ENCODE measurements around the gene MMP14. TPM values are rescaled to one million over a fixed set of nuclear protein-coding genes. Genes with fewer than 3 reads are reported as not detected.

MMP14 gene
- total and polyA plus RNA-seq, 2 of the 13 experiments (the other 11 are each of a cell fraction or from before 2014, with no cell fraction given): 5.2 to 9.8 TPM

- POLR2A ChIA-PET: interaction anchor here (0.9 to 3.5 kb wide), 13 partner anchors 8 to 231 kb away, joined by 3 to 29 read pairs (median 6); partner anchors contain the start of genes ABHD4, DAD1, LRP10 and MMP14
- H3K27me3 ChIP-seq (ENCODE audit: control insufficient read depth in 1 of 2, insufficient read depth in 2 of 2, low read length in 2 of 2): 0 out of 5 replicates have a peak, but pooled peaks cover 0 to 3% of the 10 kb centered on the region in 2 experiments
Measured at GRCh38 chr14:22820731-22821130, 15.7 kb upstream of the MMP14 start.

More at GRCh38 chr14:22820731-22821130, 15.7 kb upstream of the MMP14 start:
- Histone ChIP-seq H3K36me3 (replicated peaks in 1 of 2; ENCODE audit: control insufficient read depth in 1 of 2, insufficient read depth in 2 of 2, low read length in 2 of 2) (no peaks in the 10 kb centered on the region), H3K9me3 (ENCODE audit: low read length) (no peaks in the 10 kb centered on the region), H2AFZ (ENCODE audit: low read length) (no peak overlapping the region), H3K9ac (ENCODE audit: insufficient read depth, low read depth, low read length) (no peak overlapping the region), H4K20me1 (ENCODE audit: insufficient read depth, low read length) (no peaks in the 10 kb centered on the region), H3K27ac (ENCODE audit: extremely low read length, insufficient read depth, low read length) (no peak overlapping the region), H3K4me1 (ENCODE audit: insufficient read depth, low read length) (peaks cover 72% of the 10 kb centered on the region), H3K79me2 (ENCODE audit: insufficient read depth, low read length) (no peaks in the 10 kb centered on the region), H3K4me3 (replicated peaks in 1 of 3; ENCODE audit: insufficient read depth in 1 of 3, low read depth in 2 of 3, low read length in 3 of 3) (0 out of 6 replicates have a peak overlapping the region, but pooled peaks of 1 of the 3 experiments have one; percentile 30), H3K4me2 (ENCODE audit: low read depth, low read length) (peak overlapping the region; percentile 60)
- DNase-seq (ENCODE audit: low spot score) (no peak), ATAC-seq (no peak), FAIRE-seq (no peak)
- in situ Hi-C loops (cut with HindIII; ENCODE audit: extremely low pct_ligation_motif_present, low pct_unique_long_range_greater_than_20kb): loop anchor here (5.0 kb wide), 1 partner anchor 82 kb away; no protein-coding TSS in a partner anchor
- CTCF ChIA-PET (ENCODE audit: low intra/inter-chr PET ratio, low total read pairs): interaction anchor here (1.0 to 6.1 kb wide), 2 partner anchors 32 to 263 kb away, joined by 4 to 141 read pairs; no protein-coding TSS in a partner anchor
- intact Hi-C loops (cut with micrococcal nuclease; ENCODE audit: unreplicated experiment): loop anchor here (1.0 to 2.0 kb wide), 2 partner anchors 80 to 264 kb away; no protein-coding TSS in a partner anchor
- WGBS (ENCODE audit: low lambda C conversion rate): 0% methylated on average over 1 of the region's 1 CpG
- TF ChIP-seq PLSCR1 (CRISPR knock-in tag; IDR thresholded peaks at IDR 0.05; ENCODE audit: borderline replicate concordance) (no peak), KLF13 (CRISPR knock-in tag; IDR thresholded peaks at IDR 0.05) (0 out of 2 replicates have a peak, but pooled peaks have one; percentile 1), ZNF619 (CRISPR knock-in tag; IDR thresholded peaks at IDR 0.05) (0 out of 2 replicates have a peak, but pooled peaks have one; percentile 6), ZNF10 (CRISPR knock-in tag; IDR thresholded peaks at IDR 0.05; ENCODE audit: borderline replicate concordance, low read depth) (no peak), ZMYM2 (CRISPR knock-in tag; IDR thresholded peaks at IDR 0.05) (0 out of 2 replicates have a peak, but pooled peaks have one; percentile 6), ZBTB39 (CRISPR knock-in tag; IDR thresholded peaks at IDR 0.05) (0 out of 2 replicates have a peak, but pooled peaks have one; percentile 33), SIN3A (IDR thresholded peaks at IDR 0.05; ENCODE audit: borderline replicate concordance, low read depth, low read length) (0 out of 2 replicates have a peak, but pooled peaks have one; percentile 13), ZMAT3 (CRISPR knock-in tag; conservative IDR thresholded peaks at IDR 0.05) (no peak), CBX2 (IDR thresholded peaks at IDR 0.05; ENCODE audit: low read depth, low read length) (0 out of 2 replicates have a peak, but pooled peaks have one; percentile 21), CBX2 (CRISPR knock-in tag; IDR thresholded peaks at IDR 0.05; ENCODE audit: low read depth) (no peak), PHF20 (CRISPR knock-in tag; IDR thresholded peaks at IDR 0.05) (0 out of 2 replicates have a peak, but pooled peaks have one; percentile 30), MTF2 (CRISPR knock-in tag; IDR thresholded peaks at IDR 0.05; ENCODE audit: borderline replicate concordance) (0 out of 2 replicates have a peak, but pooled peaks have one; percentile 20), TEF (CRISPR knock-in tag; IDR thresholded peaks at IDR 0.05) (0 out of 2 replicates have a peak, but pooled peaks have one; percentile 2), LCORL (IDR thresholded peaks at IDR 0.05) (no peak), LCORL (CRISPR knock-in tag; IDR thresholded peaks at IDR 0.05) (peak; percentile 14; the same call in 1 of the 2 replicates)
- BruUV-seq (replicated peaks): no TSS peak
